T47D (cell line): Measurements from ENCODE around the gene TPD52L2.
"Not testable (repeated sequence)": the region's sequence is repeated elsewhere in the genome, so short reads cannot be mapped to it uniquely, and the experiment has no call there.

ENCODE experiments used
- DNase-seq, 2 experiments: peaks; one replicate each; pipeline versions ENCODE4 v3.0.0 to v3.0.0-alpha.2; 2011 to 2012; ENCODE audit warnings: low read depth in 1 of 2, low spot score in 1 of 2
- JUND ChIP-seq: IDR thresholded peaks from 2 replicates; pipeline ENCODE4 v1.6.1; 2012; ENCODE audit warnings: low read depth
- in situ Hi-C: cut with HindIII; loops from 2 replicates; pipeline ENCODE4 v1.10.0; 2016; ENCODE audit warnings: low sequenced_read_pairs, low pct_unique_long_range_greater_than_20kb

The TPD52L2 gene

DNA sequence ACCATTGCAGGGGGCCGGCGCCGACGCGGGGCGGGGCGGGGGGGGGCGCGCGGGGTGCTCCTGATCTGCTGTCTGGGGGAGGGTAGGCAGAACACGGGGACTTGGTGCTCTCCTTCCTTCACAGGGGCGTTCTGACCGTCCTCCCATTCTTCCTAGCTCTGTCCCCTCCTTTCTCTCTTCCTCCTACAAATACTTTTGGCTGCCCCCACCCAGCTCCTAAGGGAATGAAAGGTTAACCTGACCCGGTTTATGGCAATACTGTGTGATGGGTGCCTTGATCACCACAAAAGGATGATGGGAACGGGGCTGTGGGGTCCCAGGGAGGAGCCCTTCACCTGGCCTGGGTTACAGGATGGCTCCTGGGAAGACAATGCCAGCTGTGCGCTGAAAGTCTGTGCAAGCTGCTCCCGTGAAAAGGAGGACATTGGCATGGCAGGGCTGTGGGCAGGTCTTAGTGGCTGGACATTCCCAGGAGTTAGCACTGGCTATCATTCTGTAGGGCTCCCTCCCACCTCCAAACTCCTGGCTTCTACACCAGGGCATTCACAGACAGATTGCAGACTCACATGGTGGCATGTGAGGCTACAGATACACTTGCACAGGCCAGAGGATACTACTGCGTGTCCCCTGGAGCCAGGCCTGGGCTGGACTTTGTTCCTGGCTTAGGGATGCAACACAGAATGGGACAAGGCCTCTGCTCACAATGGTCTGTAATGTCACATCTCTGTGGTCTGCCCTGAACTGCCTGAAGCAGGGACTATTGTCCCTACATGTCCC, 1.9 kb upstream of the TPD52L2 start:
- TF ChIP-seq JUND = no peak
- DNase-seq = peak in 1 of 2 experiments; percentile 50
- in situ Hi-C loops = no loop called here

DNA sequence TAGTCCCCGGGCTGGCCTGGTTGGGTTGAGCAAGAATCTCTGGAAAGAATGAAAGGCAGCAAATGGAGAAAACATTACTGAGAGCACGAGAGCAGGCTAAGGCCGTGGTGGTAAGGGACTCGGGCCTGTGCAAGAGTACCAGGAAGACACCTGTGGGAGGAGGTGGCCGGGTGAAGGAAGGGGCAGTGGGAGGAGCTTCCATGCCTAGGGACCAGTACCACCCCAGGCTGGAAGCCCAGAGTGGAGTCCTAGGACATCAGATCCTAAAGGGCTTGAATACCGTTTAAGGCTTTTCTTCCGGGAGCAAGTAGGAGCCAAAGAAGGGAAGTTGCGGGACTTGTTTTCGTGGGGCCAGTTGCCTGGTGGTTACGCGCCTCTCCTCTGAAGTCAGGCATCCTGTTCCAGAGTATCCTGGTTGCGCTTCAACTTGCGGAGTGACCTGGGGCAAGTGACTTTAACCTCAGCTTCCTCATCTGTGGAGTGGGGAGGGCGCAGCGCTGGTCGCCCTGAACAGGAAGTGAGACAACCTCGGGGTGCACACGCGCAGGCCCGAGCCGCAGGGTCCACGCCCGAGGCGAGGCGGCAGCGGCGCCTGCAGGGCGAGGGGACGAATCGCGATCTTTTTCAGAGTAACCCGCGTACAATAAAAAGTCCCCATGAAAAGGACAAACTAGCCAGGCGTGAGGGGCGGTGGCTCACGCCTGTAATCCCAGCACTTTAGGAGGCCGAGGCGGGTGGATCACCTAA, 1.1 kb upstream of the TPD52L2 start:
- in situ Hi-C loops = no loop called here
- peak; percentile 97 to 100 for DNase-seq

DNA sequence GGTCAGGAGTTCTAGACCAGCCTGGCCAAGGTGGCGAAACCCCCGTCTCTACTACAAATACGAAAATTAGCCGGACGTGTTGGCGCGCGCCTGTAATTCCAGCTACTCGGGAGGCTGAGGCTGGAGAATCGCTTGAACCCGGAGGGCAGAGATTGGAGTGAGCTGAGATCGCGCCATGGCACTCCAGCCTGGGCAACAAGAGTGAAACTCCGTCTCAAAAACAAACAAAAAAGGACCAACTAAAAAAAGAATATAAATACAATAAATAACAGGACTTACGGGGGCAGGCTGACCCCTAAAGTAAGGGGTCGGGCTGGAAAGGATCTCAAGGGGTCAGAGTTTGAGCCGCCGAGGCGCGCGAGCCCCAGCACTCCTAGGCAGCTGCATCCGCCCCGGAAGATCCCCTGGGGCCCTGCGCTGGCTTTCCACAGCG, 509 bp upstream of the TPD52L2 start:
- TF ChIP-seq JUND = no peak
- in situ Hi-C loops = no loop called here
- DNase-seq = no peak

More for the DNA sequence above, 1.1 kb upstream of the TPD52L2 start:
- 0 out of 2 replicates have a peak, but pooled peaks have one; percentile 46 for TF ChIP-seq JUND

DNA sequence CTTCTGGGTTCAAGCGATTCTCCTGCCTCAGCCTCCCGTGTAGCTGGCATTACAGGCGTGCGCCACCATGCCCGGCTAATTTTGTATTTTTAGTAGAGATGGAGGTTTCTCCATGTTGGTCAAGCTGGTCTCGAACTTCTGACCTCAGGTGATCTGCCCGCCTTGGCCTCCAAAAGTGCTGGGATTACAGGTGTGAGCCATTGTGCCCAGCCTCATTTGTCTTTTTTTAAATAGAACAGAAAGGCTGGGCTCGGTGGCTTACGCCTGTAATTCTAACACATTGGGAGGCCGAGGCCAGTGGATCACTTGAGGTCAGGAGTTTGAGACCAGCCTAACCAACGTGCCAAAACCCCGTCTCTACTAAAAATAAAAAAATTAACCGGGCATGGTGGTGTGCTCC, 2.0 kb downstream of the TPD52L2 start:
- in situ Hi-C loops, DNase-seq: not testable (repeated sequence)

DNA sequence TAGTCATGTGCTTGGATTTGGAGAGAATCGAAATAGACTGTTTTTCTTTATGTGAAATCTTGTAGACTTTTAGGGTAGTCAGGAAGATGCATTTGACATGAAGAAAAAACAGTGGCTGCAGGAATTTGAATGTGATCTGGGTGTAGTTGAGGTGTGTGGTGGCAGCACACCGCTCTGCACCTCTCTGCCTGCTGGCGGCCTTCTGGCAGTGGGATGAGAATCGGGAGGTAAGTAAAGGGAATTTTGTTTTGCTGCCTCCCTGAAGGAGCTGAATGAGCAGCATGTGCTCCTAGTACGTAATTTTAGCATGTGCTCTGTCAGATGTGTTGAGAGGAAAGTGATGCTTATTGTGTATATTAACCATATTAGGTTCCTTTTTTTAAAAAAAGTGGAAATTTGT, 3.2 kb downstream of the TPD52L2 start:
- in situ Hi-C loops = no loop called here
- no peak for DNase-seq
- no peak for TF ChIP-seq JUND

DNA sequence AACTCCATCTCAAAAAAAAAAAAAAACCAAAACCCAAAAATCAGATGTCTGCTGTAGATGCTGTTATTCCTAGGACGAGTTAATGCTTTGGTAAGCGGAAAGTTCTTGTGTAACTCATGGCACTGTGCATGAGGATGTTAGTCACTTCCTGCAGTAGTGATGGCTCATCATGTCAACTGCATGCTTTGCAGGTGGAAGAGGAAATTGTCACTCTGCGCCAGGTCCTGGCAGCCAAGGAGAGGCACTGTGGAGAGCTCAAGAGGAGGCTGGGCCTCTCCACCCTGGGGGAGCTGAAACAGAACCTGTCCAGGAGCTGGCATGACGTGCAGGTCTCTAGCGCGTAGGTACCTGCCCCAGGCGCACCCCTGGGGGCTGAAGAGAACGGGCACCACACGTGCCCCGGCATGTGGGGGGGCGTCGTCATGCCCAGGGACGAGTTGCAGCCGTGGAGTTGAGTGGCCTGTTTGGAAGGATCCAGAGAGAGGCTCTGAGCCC, 8.5 kb downstream of the TPD52L2 start:
- no peak for DNase-seq
- no peak for TF ChIP-seq JUND
- in situ Hi-C loops = no loop called here

DNA sequence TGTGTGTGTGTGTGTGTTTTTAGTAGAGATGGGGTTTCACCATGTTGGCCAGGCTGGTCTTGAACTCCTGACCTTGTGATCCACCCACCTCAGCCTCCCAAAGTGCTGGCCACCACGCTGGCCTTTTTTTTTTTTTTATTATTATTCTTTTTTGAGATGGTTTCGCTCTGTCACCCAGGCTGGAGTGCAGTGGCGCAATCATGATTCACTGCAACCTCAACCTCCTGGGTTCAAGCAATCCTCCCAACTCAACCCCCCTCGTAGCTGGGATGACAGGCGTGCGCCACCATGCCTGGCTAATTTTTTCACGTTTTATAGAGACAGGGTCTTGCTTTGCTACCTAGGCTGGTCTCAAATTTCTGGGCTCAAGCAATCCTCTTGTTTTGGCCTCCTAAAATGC, 9.2 kb downstream of the TPD52L2 start:
- DNase-seq, in situ Hi-C loops: not testable (repeated sequence)

DNA sequence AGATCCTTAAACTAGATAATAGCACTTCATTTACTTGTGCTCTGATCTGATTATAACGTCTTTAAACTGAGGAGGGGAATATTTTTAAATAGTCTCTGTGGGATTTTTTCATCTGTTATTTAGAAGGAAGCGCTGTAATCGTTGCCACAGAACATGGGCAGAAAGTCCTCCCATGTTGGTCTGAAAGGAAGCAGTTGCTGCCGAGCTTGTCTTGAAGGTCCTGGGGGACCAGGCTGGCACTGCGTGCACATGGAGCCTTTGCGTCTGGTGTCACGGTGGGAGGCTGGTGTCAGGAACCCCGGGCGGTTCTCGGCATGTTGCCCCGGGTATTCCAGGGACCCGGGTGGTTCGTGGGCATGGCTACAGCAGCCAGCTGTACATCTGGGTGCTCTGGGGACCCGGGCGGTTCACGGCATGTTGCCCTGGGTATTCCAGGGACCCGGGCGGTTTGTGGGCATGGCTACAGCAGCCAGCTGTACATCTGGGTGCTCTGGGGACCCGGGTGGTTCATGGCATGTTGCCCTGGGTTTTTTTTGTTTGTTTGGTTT, 11.5 kb downstream of the TPD52L2 start:
- in situ Hi-C loops = no loop called here
- no peak for DNase-seq
- TF ChIP-seq JUND = no peak

DNA sequence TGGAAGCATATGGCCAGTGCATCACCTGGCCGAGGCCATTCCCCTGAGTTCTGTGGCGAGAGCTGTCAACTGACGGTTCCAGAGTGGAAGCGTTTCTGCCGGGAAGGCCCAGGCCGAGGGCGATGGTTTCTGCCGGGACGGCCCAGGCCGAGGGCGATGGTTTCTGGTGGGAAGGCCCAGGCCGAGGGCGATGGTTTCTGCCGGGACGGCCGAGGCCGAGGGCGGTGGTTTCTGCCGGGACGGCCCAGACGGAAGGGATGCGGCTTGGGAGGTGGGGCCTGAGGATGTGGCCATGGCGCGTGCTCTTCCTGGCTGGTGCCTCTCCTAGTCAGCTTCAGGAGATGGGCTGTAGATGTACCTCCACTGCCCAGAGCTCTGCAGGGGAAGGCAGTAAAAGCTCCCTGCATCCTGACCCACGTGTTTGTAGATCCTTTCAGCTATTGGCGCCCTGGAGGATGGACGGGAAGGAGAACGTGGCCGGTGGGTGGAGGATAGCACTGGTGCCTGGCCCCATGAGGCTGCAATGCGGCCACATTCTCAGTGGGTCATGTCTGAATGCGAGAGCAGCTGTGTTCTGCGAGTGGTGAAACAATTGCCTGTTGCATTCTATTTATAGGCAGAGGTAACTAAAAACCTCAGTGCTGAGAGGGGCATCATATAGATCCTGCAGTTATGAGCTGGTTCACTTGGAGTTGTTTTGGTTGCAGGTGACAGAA, 12.8 kb downstream of the TPD52L2 start:
- no peak for DNase-seq
- in situ Hi-C loops = no loop called here
- TF ChIP-seq JUND = no peak

DNA sequence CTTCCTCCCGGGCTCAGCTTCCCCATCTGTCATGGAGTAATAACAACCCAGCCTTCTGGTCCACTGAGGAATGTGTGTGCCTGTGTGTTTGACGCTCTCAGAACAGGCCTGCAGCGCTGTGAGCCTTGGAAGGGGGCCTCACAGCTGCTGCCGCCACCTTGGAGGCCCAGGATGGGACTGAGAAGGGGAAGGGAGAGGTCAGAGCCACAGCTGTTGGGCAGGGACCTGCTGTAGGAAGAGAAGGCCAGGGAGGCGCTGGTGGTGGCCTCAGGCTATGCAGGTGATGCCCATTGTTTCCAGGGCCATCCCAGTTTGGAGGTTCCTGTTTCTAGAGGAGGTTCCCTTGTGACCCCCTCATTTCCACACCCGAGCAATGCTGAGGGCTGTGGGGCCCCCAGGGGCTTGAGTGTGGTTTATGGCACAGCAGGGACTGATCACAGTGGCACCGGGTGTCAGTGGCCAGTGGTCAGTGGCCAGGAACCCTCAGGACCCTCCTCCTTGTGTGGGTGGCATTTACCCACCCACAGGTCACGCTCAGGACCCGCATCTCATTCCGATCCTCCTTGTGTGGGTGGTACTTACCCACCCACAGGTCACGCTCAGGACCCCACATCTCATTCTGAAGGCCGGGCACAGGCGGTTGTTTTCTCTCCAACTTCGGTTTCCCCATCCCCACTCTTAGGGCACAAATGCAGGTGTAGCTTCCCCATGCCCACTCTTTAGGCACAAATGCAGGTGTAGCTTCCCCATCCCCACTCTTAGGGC, 14.0 kb downstream of the TPD52L2 start:
- no peak for DNase-seq
- in situ Hi-C loops = no loop called here
- TF ChIP-seq JUND = no peak

DNA sequence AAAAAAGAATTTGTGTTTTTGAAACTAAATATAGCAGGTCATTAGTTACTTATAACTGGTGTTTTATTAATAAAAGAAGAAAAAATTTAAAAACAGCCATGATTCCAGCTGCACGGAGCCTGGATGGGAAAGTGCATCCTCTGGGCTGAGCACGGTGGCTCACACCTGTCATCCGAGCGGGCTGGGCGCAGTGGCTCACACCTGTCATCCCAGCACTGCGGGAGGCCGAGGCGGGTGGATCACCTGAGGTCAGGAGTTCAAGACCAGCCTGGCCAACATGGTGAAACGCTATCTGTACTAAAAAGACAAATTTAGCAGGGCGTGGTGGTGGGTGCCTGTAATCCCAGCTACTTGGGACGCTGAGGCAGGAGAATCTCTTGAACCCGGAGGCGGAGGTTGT, 15.8 kb downstream of the TPD52L2 start:
- in situ Hi-C loops, DNase-seq: not testable (repeated sequence)
